HEK293T (cell line): ENCODE results near the gene ZNF805.
"Not testable (repeated sequence)": the region's sequence is repeated elsewhere in the genome, so short reads cannot be mapped to it uniquely, and the experiment has no call there.

Experiments
- CTBP1 ChIP-seq: fragments of 450-650 bp; IDR thresholded peaks from 2 replicates; pipeline ENCODE4 v1.6.1; 2016; ENCODE audit warnings: borderline replicate concordance
- FOXA1 ChIP-seq: fragments of 450-650 bp; IDR thresholded peaks from 2 replicates; pipeline ENCODE4 v1.6.1; 2016; ENCODE audit warnings: mild to moderate bottlenecking
- FOXK2 ChIP-seq: fragments of 450-650 bp; IDR thresholded peaks from 2 replicates; pipeline ENCODE4 v1.6.1; 2016; ENCODE audit warnings: mild to moderate bottlenecking
- HDGF ChIP-seq: fragments of 450-650 bp; IDR thresholded peaks from 2 replicates; pipeline ENCODE4 v1.6.1; 2017; ENCODE audit warnings: antibody characterized with exemption, borderline replicate concordance
- LEF1 ChIP-seq: fragments of 450-650 bp; IDR thresholded peaks from 2 replicates; pipeline ENCODE4 v1.6.1; 2017; ENCODE audit warnings: mild to moderate bottlenecking, borderline replicate concordance
- SP1 ChIP-seq: fragments of 450-650 bp; IDR thresholded peaks from 2 replicates; pipeline ENCODE4 v1.6.1; 2017
- SUZ12 ChIP-seq: fragments of 450-650 bp; IDR thresholded peaks from 2 replicates; pipeline ENCODE4 v1.6.1; 2016; ENCODE audit warnings: mild to moderate bottlenecking
- TARDBP ChIP-seq: fragments of 450-650 bp; IDR thresholded peaks from 2 replicates; pipeline ENCODE4 v1.6.1; 2016
- ZNF384 ChIP-seq: fragments of 450-650 bp; IDR thresholded peaks from 2 replicates; pipeline ENCODE4 v1.6.1; 2016

GRCh38 chr19:57197874-57198273 is 42.6 kb upstream of the ZNF805 start:
- not testable (repeated sequence) for TF ChIP-seq ZNF384, HDGF, FOXA1, TARDBP, SP1, FOXK2, CTBP1, SUZ12, LEF1
